ENCODE results near the gene KIF18A.

The KIF18A gene

DNA sequence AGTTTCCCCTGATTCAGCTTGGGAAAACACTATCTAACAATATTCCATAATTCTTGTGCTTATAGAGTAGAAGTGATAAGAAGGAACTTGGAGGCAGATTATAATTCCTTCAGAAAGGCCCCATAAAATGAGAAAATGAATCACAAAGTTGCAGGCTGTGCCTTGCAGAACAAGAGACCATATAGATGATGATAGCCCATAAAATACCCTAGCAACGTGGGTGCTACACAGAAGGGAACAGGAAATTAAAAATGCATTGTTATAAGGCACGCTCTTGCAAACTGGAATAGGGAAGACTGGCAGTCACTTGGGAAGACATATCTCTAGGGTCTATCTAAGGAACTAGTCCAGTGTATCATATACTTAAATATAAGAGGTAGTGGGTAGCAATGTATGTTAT, 67.6 kb downstream of the KIF18A start:
- DNase-seq = no peak

- no peak for DNase-seq
Measured at GRCh38 chr11:28038775-28039174, 69.2 kb downstream of the KIF18A start.

DNA sequence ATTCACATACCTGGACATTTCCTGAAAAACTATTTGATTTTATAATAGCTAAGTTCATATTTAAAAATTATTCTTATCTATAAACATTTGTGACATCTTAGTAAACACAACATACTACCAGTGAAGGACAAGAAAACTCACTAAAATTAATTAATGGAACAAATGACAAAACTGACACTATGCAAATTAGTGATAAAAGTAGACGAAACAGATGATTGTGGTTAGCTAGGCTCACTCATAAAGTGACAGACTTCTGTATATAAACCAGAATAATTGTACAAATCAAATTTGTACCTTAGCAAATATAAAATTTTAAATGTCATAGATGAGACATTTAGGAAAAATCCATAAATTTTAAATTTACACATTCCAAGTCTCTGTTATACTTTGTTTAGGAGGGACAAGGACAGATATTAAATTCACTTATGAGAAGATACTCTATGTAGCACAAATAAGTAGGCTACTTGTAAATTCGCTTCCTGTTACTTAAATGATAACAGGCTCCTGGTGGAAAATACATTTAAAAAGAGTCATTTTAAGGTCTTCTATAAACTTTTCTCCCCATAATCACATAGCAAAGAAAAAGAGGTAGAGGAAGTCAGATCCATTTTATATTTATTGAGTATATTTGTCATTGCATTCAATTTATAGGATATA, 81.2 kb downstream of the KIF18A start:
- DNase-seq = no peak

DNA sequence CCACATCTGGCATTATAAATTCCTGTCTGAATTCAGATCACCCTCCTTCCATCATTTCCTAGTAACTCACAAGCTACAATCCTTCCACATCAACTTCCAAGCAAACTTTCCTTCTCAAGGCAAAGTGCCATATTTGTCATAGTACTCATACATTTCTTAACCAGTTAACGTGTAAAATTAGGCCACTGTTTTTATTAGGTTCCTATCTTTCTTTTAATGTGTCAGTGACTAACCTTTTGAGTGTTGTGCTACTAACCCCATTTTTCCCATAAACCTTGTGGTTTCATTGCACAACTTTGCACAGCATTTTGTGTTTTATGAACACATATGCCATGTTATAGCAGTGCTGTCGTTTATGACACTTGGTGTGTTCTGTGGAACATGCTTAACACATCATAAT, 90.1 kb downstream of the KIF18A start:
- no peak for DNase-seq

GRCh38 chr11:28011813-28012212, 96.1 kb downstream of the KIF18A start:
- DNase-seq = no peak

DNA sequence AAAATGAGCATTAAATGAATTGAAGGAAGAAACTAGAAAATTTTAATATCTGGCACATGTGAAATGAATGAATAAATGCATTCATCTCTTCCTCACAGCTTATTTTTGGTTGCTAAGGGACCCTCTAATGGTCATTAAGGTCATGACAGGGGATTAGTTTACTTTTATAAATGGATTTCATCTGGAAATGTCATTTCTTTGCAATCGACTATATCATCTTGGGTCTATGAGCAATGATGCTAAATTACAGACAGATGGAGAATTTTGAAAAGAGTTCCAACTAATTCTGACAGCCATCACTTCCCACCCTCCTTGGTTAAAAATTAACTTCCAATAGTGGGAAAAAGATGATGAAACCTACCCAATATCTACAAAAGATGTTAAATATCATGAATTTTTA, 98.0 kb downstream of the KIF18A start:
- no peak for DNase-seq

DNA sequence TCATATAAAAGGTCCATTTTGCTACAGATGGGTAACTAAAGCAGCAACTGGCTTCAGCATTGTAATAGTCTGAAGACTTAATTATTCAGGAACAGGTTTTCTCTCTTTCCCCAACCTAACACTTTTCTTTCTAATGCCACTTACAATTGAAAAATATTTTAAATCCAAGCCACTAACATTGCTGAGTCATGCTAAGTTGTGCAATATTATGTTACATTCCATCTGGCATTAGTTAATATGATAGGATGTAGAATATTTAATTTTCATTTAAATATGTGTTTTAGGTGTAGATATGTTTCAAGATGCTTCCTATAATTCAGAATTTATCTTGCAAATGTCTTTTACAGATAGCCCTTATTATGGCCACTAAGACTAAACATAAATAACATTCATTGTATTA, 98.6 kb downstream of the KIF18A start:
- DNase-seq = no peak

DNA sequence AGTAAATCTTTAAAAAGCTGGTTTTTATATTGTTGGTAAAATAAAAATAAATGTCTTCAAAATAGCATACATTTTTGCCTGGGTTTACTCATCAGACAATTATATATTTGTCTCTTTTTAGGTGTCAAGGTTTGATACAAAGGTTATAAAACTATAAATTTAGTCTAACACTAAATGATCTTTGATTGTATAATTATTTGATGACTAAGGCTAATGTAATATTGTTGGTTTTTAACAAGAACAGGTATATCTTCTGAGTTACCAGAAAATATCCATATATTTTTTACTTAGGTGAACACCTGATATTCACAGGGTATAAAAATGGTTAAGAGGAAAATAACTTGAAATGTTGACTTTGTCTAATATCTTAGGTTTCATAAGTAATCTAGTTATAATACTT, 104.3 kb downstream of the KIF18A start:
- no peak for DNase-seq

- no peak for DNase-seq
Measured at GRCh38 chr11:27998552-27998951, 109.4 kb downstream of the KIF18A start.

GRCh38 chr11:27997344-27997743, 110.6 kb downstream of the KIF18A start:
- no peak for DNase-seq

- no peak for DNase-seq
Measured at GRCh38 chr11:27996066-27996465, 111.9 kb downstream of the KIF18A start.

- no peak for DNase-seq
Measured at GRCh38 chr11:27995083-27995482, 112.9 kb downstream of the KIF18A start.

GRCh38 chr11:27991736-27992135, 116.2 kb downstream of the KIF18A start:
- DNase-seq = no peak

GRCh38 chr11:27977527-27977926, 130.4 kb downstream of the KIF18A start:
- DNase-seq = no peak

DNA sequence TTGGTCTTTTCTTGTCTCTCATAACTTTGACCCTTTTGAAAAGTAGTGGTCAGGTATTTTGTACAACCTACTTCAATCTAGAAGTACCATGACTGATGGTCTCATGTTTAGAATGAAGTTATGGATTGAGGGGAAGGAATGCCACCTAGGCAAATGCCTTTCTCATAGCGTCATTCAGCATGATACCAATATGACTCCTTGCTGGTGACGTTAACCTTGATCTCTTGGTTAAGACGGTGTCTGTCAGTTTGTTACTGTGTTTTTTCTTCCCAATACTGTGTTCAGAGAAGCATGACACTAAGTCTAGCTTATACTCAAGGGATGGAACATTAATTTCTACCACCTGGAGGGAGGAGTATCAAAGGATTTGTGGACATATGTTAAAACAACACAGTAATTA, 130.9 kb downstream of the KIF18A start:
- DNase-seq = no peak

- no peak for DNase-seq
Measured at GRCh38 chr11:27976262-27976661, 131.7 kb downstream of the KIF18A start.

- DNase-seq = no peak
Measured at GRCh38 chr11:27973851-27974536, 134.0 kb downstream of the KIF18A start.

- DNase-seq = no peak
Measured at GRCh38 chr11:27972522-27973170, 135.3 kb downstream of the KIF18A start.

GRCh38 chr11:27971171-27971570, 136.8 kb downstream of the KIF18A start:
- no peak for DNase-seq

Measured in activated CD8-positive, alpha-beta memory T cell treated with anti-CD3 and anti-CD28 coated beads for 24 hours (primary cell).